Keratinocyte (primary cell): ENCODE results near the gene KDM1B.

Source experiments
- EZH2 ChIP-seq: IDR thresholded peaks from one replicate; pipeline ENCODE4 v1.6.1; 2012; ENCODE audit warnings: inconsistent platforms, mild to moderate bottlenecking, low read length, moderate library complexity
- TF ChIP-seq, protein P1 (sequence below), 3 experiments: IDR thresholded peaks in 1 of 3; conservative IDR thresholded peaks in 1 of 3; optimal IDR thresholded peaks in 1 of 3; 2 replicates in 2 of 3; 3 replicates in 1 of 3; pipeline versions ENCODE3 to v1.5.1; 2011; ENCODE audit warnings: low read length in 3 of 3, mild to moderate bottlenecking in 3 of 3, moderate library complexity in 2 of 3, control low read depth in 1 of 3, inconsistent platforms in 1 of 3; ENCODE audit not compliant: insufficient read depth in 2 of 3; ENCODE audit errors: extremely low read depth in 1 of 3

DNA sequence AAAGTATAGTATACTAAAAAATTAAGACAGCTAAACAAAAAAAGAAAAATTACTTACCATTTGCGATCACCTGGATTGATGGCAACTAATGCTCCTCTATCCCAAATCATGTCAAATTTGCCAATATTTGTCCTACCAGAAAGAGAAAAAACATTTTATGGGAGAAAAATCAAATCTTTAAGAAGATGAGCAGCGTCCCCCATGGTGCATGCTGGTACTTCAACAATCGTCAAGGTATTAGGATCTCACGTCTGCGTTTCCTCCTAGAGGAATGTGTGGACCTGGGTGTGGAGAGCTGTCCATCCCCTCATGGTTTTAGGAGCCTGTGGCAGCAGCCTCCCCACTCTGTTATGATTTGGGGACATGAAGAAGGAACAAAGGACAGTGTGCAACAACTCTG lies 16.3 kb upstream of the KDM1B start:
- TF ChIP-seq, protein P1, sequence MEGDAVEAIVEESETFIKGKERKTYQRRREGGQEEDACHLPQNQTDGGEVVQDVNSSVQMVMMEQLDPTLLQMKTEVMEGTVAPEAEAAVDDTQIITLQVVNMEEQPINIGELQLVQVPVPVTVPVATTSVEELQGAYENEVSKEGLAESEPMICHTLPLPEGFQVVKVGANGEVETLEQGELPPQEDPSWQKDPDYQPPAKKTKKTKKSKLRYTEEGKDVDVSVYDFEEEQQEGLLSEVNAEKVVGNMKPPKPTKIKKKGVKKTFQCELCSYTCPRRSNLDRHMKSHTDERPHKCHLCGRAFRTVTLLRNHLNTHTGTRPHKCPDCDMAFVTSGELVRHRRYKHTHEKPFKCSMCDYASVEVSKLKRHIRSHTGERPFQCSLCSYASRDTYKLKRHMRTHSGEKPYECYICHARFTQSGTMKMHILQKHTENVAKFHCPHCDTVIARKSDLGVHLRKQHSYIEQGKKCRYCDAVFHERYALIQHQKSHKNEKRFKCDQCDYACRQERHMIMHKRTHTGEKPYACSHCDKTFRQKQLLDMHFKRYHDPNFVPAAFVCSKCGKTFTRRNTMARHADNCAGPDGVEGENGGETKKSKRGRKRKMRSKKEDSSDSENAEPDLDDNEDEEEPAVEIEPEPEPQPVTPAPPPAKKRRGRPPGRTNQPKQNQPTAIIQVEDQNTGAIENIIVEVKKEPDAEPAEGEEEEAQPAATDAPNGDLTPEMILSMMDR (optimal IDR thresholded peaks at IDR 0.05 in 1 of 3, IDR thresholded peaks at IDR 0.05 in 1 of 3, conservative IDR thresholded peaks at IDR 0.05 in 1 of 3; ENCODE audit: extremely low read depth in 1 of 3, insufficient read depth in 2 of 3, low read length in 3 of 3): no peak
- TF ChIP-seq EZH2: no peak
